ENCODE measurements around the gene OR10G4. TPM values are rescaled to one million over a fixed set of nuclear protein-coding genes. Genes with fewer than 3 reads are reported as not detected.

Gene OR10G4
- total and polyA plus RNA-seq, 2 of the 8 experiments (the other 6 are each of a cell fraction or from before 2014, with no cell fraction given): 0.14 TPM; not detected in 1

GRCh38 chr11:124050748-124051147 lies 38.0 kb downstream of the OR10G4 start:
- H3K23me2 ChIP-seq (ENCODE audit: low read depth, low read length): no peaks in the 10 kb centered on the region; the same call in 1 of the 2 replicates
- H3K9ac ChIP-seq (replicated peaks in 1 of 4; ENCODE audit: extremely low read depth in 1 of 4, low read depth in 3 of 4, low read length in 3 of 4): no peak overlapping the region
- no peak overlapping the region for H3K27ac ChIP-seq (ENCODE audit: low read depth, low read length)
- DNase-seq (ENCODE audit: low read depth in 1 of 2, low spot score in 2 of 2) (no peak), FAIRE-seq (no peak)
- H3K4me2 ChIP-seq (ENCODE audit: insufficient read depth in 1 of 2, low read depth in 2 of 2, low read length in 2 of 2): no peak overlapping the region
- H4K8ac ChIP-seq (ENCODE audit: extremely low read depth, insufficient read depth, low read length): no peak overlapping the region
- CTCF ChIA-PET (ENCODE audit: partially characterized antibody): interaction anchor here (0.7 kb wide), 1 partner anchor 384 kb away, joined by 3 read pairs; no protein-coding TSS in a partner anchor
- no peak overlapping the region for H3K56ac ChIP-seq (replicated peaks; ENCODE audit: insufficient read length, low read depth, low read length)
- H2BK15ac ChIP-seq (ENCODE audit: low read length): no peak overlapping the region
- no peak for TF ChIP-seq SP1 (IDR thresholded peaks at IDR 0.05; ENCODE audit: low read depth, low read length)
- no peak for TF ChIP-seq POLR2AphosphoS5 (IDR thresholded peaks at IDR 0.05; ENCODE audit: low read depth, low read length)
- TF ChIP-seq KDM1A (IDR thresholded peaks at IDR 0.05; ENCODE audit: borderline replicate concordance, low read length): no peak
- no peak for TF ChIP-seq SP2 (IDR thresholded peaks at IDR 0.05; ENCODE audit: low read length)
- no peak for TF ChIP-seq NRF1 (IDR thresholded peaks at IDR 0.05; ENCODE audit: low read depth, low read length)
- no peak for TF ChIP-seq CEBPB (IDR thresholded peaks at IDR 0.05; ENCODE audit: low read depth, low read length)
- TF ChIP-seq HDAC6 (IDR thresholded peaks at IDR 0.05; ENCODE audit: low read depth, low read length): no peak
- no peak for TF ChIP-seq RBBP5 (IDR thresholded peaks at IDR 0.05; ENCODE audit: borderline replicate concordance, low read depth, low read length)
- no peak for TF ChIP-seq PHF8 (conservative IDR thresholded peaks at IDR 0.05; ENCODE audit: low read depth, low read length)
- TF ChIP-seq RAD21 (IDR thresholded peaks at IDR 0.05 in 1 of 2, conservative IDR thresholded peaks at IDR 0.05 in 1 of 2; ENCODE audit: low read depth in 2 of 2, low read length in 2 of 2): no peak
- no peak for TF ChIP-seq CBX5 (IDR thresholded peaks at IDR 0.05; ENCODE audit: low read depth, low read length)
- H2AFZ ChIP-seq (ENCODE audit: low read length): no peak overlapping the region
- no peak overlapping the region for H3K14ac ChIP-seq (ENCODE audit: insufficient read length)
- no peak overlapping the region for H3K4me3 ChIP-seq (ENCODE audit: extremely low read depth in 1 of 4, insufficient read depth in 2 of 4, low read depth in 3 of 4, low read length in 4 of 4)
- H2BK12ac ChIP-seq (ENCODE audit: low read depth, low read length): no peak overlapping the region
- H4K5ac ChIP-seq (ENCODE audit: insufficient read length, low read depth, low read length): no peak overlapping the region
- no peaks in the 10 kb centered on the region for H4K20me1 ChIP-seq (replicated peaks in 1 of 2; ENCODE audit: control insufficient read depth in 1 of 2, insufficient read depth in 2 of 2, low read length in 2 of 2)
- no peak overlapping the region for H3K4ac ChIP-seq (replicated peaks; ENCODE audit: insufficient read length, low read depth, low read length)
- H3K27me3 ChIP-seq (replicated peaks in 1 of 4; ENCODE audit: control insufficient read depth in 3 of 4, extremely low read depth in 1 of 4, insufficient read depth in 3 of 4, low read length in 3 of 4): no peaks in the 10 kb centered on the region
- POLR2A ChIA-PET (ENCODE audit: partially characterized antibody): no interaction called here
- no peak overlapping the region for H2BK5ac ChIP-seq (ENCODE audit: low read depth, low read length)
- H3K79me2 ChIP-seq (ENCODE audit: control insufficient read depth in 1 of 2, insufficient read depth in 2 of 2, low read length in 2 of 2): no peaks in the 10 kb centered on the region
- H2BK120ac ChIP-seq (replicated peaks; ENCODE audit: low read depth, low read length): no peak overlapping the region
- no peaks in the 10 kb centered on the region for H3K9me3 ChIP-seq (ENCODE audit: insufficient read depth in 2 of 2, low read depth in 1 of 2, low read length in 1 of 2)
- H3K36me3 ChIP-seq (ENCODE audit: control insufficient read depth in 2 of 4, insufficient read depth in 4 of 4, low read length in 3 of 4): no peaks in the 10 kb centered on the region
- H3K4me1 ChIP-seq (replicated peaks in 1 of 4; ENCODE audit: control insufficient read depth in 3 of 4, insufficient read depth in 4 of 4, low read length in 3 of 4): no peaks in the 10 kb centered on the region
- H3K23ac ChIP-seq (ENCODE audit: insufficient read length): no peak overlapping the region
- H3K79me1 ChIP-seq (ENCODE audit: low read depth, low read length): no peaks in the 10 kb centered on the region
- WGBS, 2 experiments (ENCODE audit: extremely low coverage in 1 of 2, insufficient coverage in 1 of 2, insufficient read length in 1 of 2, insufficient replicate concordance in 2 of 2, low coverage in 1 of 2, low lambda C conversion rate in 2 of 2, missing lambda C conversion rate in 1 of 2): 76% methylated on average over 1 of the region's 1 CpG; no CpG with 5 or more reads in 1 of the 2 experiments
- H3K18ac ChIP-seq (ENCODE audit: extremely low read depth, low read length): no peak overlapping the region
- H4K91ac ChIP-seq (replicated peaks; ENCODE audit: insufficient read length, low read length): no peak overlapping the region
- no peak overlapping the region for H2AK5ac ChIP-seq (ENCODE audit: low read depth, low read length)
- no peak overlapping the region for H2BK20ac ChIP-seq (ENCODE audit: low read length)

Data from H1 (cell line).